ENCODE results near the gene LRRC8A. TPM values are rescaled to one million over a fixed set of nuclear protein-coding genes. Genes with fewer than 3 reads are reported as not detected.
A peak's percentile ranks its signal among the peaks of the same experiment; 100 is the strongest.
"Not testable (repeated sequence)": the region's sequence is repeated elsewhere in the genome, so short reads cannot be mapped to it uniquely, and the experiment has no call there.

The LRRC8A gene
- total RNA-seq, 3 donors from 2014 or later: 22.6 to 24.0 (median 23.6) TPM

DNA sequence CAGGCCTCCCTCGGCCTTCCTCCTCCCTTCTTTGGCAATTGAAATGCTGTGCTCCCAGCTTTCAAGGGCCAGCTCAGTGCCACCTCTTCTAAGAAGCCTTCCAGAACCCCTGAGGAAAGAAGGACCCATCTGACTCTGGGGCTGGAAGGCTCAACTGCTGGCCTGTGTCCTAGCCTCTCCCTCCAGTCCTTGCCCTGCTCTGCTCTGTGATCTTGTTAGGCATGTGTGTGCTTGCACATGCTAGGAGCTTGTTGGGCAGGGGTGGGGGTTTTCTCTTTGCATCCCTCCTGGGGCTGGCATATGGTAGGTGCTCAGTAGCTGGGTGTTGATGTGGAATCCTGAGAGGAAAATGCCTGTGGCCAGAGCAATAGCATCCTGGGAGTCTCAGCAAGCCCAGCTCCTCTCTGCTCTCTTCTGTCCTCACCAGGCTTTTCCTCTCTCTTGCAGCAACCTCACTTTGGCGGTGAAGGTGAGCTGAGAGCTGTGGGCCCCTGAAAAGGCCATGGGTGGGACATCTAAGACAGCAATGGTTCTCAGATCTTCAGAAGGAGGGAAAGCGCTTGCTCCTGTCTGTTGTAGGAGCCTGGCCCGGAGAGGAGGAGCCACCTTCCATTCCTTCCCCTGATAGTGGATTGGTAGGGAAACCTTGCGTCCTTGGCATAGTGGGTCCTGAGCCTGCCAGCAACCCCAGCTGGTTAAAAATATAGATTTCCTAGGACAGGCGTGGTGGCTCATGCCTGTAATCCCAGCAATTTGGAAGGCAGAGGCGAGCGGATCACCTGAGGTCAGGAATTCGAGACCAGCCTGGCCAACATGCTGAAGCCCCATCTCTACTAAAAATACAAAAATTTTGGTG is 55.6 kb downstream of the LRRC8A start:
- no peaks in the 10 kb centered on the region for H3K9me3 Mint-ChIP-seq
- H3K4me3 Mint-ChIP-seq: no peak overlapping the region
- no peaks in the 10 kb centered on the region for H3K36me3 Mint-ChIP-seq (ENCODE audit: insufficient read depth)
- H3K4me1 Mint-ChIP-seq (ENCODE audit: low read depth): no peaks in the 10 kb centered on the region
- H3K27me3 Mint-ChIP-seq (ENCODE audit: low read depth): no peaks in the 10 kb centered on the region
- ATAC-seq: no peak
- no peak for DNase-seq

DNA sequence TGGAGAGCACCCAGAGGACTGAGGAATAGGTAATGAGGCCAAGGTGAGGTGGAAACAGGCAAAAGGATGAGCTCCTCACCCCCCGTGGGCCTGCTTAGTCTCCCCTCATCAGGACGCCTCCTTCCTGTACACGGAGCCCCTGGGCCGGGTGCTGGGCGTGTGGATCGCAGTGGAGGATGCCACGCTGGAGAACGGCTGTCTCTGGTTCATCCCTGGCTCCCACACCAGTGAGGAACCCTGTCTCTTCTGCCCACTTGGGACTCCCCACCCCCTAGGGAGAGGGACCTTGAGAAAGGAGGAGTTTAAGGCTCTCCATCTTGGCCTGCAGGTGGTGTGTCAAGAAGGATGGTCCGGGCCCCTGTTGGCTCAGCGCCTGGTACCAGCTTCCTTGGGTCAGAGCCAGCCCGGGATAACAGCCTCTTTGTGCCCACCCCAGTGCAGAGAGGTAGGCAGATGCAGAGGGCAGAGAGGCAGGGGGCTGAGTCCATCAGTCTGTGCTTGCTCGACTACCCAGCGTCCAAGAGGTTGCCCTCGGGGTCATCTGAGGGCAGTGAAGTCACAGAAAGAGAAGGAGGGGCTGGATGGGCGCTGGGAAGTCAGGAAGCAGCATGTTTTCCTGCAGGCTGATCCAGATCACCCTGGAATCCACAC is 58.5 kb downstream of the LRRC8A start:
- Mint-ChIP-seq H3K9me3 (no peaks in the 10 kb centered on the region), H3K4me3 (no peak overlapping the region), H3K4me1 (ENCODE audit: low read depth) (no peaks in the 10 kb centered on the region), H3K27me3 (ENCODE audit: low read depth) (no peaks in the 10 kb centered on the region), H3K36me3 (ENCODE audit: insufficient read depth) (no peaks in the 10 kb centered on the region)
- DNase-seq (no peak), ATAC-seq (no peak)

- H3K36me3 Mint-ChIP-seq (ENCODE audit: insufficient read depth): peaks cover 6% of the 10 kb centered on the region
- no peak overlapping the region for H3K4me3 Mint-ChIP-seq
- no peaks in the 10 kb centered on the region for H3K9me3 Mint-ChIP-seq
- ATAC-seq (no peak), DNase-seq (no peak)
- peaks cover 7% of the 10 kb centered on the region for H3K4me1 Mint-ChIP-seq (ENCODE audit: low read depth)
- H3K27me3 Mint-ChIP-seq (ENCODE audit: low read depth): no peaks in the 10 kb centered on the region
These were observed 59.2 kb downstream of the LRRC8A start for GRCh38 chr9:128940946-128941755.

GRCh38 chr9:128943832-128944620 is 62.1 kb downstream of the LRRC8A start:
- H3K27me3 Mint-ChIP-seq (ENCODE audit: low read depth): no peaks in the 10 kb centered on the region
- H3K36me3 Mint-ChIP-seq (ENCODE audit: insufficient read depth): peaks cover 9% of the 10 kb centered on the region
- no peaks in the 10 kb centered on the region for H3K9me3 Mint-ChIP-seq
- H3K4me1 Mint-ChIP-seq (ENCODE audit: low read depth): peaks cover 21% of the 10 kb centered on the region
- DNase-seq (no peak), ATAC-seq (no peak)
- H3K4me3 Mint-ChIP-seq: no peak overlapping the region

DNA sequence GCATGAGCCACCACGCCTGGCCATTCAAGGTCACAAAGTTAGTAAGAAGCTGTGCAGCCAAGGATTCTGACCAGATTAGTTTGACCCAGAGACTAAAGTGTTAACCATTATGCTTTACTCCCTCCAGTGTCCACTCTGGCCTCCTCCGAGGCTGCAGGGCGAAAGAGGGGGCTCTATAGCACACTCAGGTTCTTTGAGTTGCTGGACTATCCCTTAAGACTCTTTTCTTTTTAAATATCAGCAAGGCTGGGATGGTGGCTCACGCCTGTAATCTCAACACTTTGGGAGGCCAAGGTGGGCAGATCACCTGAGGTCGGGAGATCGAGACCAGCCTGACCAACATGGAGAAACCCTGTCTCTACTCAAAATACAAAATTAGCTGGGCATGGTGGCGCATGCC is 63.0 kb downstream of the LRRC8A start:
- not testable (repeated sequence) for ATAC-seq; DNase-seq; H3K4me3 Mint-ChIP-seq; H3K27me3 Mint-ChIP-seq (ENCODE audit: low read depth); H3K9me3 Mint-ChIP-seq; H3K36me3 Mint-ChIP-seq (ENCODE audit: insufficient read depth)
- peaks cover 21% of the 10 kb centered on the region for H3K4me1 Mint-ChIP-seq (ENCODE audit: low read depth)

DNA sequence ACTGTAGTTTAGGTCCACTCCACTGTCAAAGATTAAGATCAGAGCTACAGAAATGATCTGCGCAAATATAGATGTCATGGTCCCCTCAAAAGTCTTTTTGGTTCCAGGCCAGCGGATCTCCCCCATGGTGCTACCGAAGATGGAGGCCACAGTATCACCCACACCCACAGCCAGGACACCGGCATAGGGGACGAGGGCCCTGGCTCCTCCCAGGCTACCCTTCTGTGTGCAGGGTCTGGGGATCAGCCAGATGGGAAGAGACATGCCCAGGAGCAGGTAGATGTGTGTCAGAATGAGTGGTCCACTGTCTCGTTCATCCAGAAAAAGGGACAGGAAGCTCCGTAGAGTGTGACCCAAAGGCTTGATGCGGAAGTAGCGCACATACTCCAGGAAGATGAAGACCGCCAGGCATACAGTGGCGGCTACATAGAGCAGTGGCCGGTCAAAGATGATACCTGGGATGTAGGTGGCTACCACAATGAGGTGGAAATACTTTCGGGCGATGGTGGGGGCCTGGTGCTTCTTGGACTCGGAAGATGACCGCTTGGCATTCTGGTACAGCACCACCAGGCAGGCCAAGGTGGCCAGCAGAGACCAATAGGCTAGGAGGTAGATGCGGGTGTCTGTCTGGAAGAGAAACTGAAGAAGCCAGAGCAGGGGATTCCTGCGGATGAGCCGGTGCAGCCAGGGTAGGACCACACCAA is 64.0 kb downstream of the LRRC8A start:
- DNase-seq: no peak
- Mint-ChIP-seq H3K9me3 (no peaks in the 10 kb centered on the region), H3K4me3 (peak overlapping the region; percentile 90), H3K4me1 (ENCODE audit: low read depth) (peaks cover 23% of the 10 kb centered on the region), H3K36me3 (ENCODE audit: insufficient read depth) (peaks cover 10% of the 10 kb centered on the region), H3K27me3 (ENCODE audit: low read depth) (no peaks in the 10 kb centered on the region)
- no peak for ATAC-seq

DNA sequence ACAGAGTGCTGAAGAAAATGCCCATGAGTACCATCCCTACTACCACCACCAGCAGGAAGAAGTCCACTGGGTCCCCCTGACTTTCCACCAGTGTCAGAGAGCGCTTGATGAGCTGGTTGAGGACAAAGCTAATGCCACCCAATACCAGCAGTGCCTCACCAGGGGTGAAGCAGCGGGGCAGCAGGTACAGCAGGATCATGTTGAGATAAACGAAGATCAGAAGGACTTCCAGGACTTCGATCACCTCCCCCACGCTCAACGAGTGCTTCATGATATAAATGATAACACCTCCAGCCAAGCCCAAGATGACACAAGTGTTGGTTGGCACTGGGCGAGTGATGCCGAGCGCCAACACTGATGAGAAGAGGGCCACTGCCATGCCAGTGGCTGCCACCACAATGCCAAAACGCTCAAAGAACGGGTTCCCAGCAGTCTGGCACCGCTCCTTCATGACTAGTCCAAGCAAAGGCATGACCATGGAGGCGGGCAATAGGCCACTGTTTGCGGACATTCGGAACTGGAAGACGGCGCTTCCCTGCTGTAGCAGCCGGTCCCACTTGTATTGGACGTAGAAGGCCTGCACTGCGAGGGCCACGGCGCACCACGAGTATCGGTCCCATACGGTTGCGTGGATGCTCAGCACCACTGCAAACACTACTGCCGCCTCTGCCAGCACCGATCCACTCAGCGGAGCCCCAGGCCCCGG is 64.8 kb downstream of the LRRC8A start:
- H3K9me3 Mint-ChIP-seq: no peaks in the 10 kb centered on the region
- peak overlapping the region; percentile 90 for H3K4me3 Mint-ChIP-seq
- H3K4me1 Mint-ChIP-seq (ENCODE audit: low read depth): peaks cover 25% of the 10 kb centered on the region
- ATAC-seq: peak; percentile 10 to 11
- no peaks in the 10 kb centered on the region for H3K27me3 Mint-ChIP-seq (ENCODE audit: low read depth)
- peak; percentile 11 for DNase-seq
- peaks cover 10% of the 10 kb centered on the region for H3K36me3 Mint-ChIP-seq (ENCODE audit: insufficient read depth)

- H3K9me3 Mint-ChIP-seq: no peaks in the 10 kb centered on the region
- H3K4me3 Mint-ChIP-seq: peak overlapping the region; percentile 90
- no peaks in the 10 kb centered on the region for H3K27me3 Mint-ChIP-seq (ENCODE audit: low read depth)
- peaks cover 10% of the 10 kb centered on the region for H3K36me3 Mint-ChIP-seq (ENCODE audit: insufficient read depth)
- DNase-seq (no peak), ATAC-seq (no peak)
- peaks cover 25% of the 10 kb centered on the region for H3K4me1 Mint-ChIP-seq (ENCODE audit: low read depth)
These were observed 65.3 kb downstream of the LRRC8A start for GRCh38 chr9:128947277-128947526.

- H3K27me3 Mint-ChIP-seq (ENCODE audit: low read depth): no peaks in the 10 kb centered on the region
- ATAC-seq (peak; percentile 85 to 87), DNase-seq (peak; percentile 100)
- peaks cover 25% of the 10 kb centered on the region for H3K4me1 Mint-ChIP-seq (ENCODE audit: low read depth)
- no peaks in the 10 kb centered on the region for H3K9me3 Mint-ChIP-seq
- H3K36me3 Mint-ChIP-seq (ENCODE audit: insufficient read depth): peaks cover 12% of the 10 kb centered on the region
- H3K4me3 Mint-ChIP-seq: peak within 1 kb of the TSS; percentile 90
These were observed 65.8 kb downstream of the LRRC8A start, which contains the start of the genes DOLK and NUP188 for GRCh38 chr9:128947527-128948301. Gene DOLK, minus strand, starts transcription at chr9:128947603. Its CDS starts 300 bp downstream, at chr9:128947303. Gene NUP188, plus strand, starts transcription at chr9:128947699. Its CDS starts 21 bp downstream, at chr9:128947720.

- not testable (repeated sequence) for DNase-seq; H3K9me3 Mint-ChIP-seq; H3K4me1 Mint-ChIP-seq (ENCODE audit: low read depth); ATAC-seq; H3K4me3 Mint-ChIP-seq; H3K27me3 Mint-ChIP-seq (ENCODE audit: low read depth)
- H3K36me3 Mint-ChIP-seq (ENCODE audit: insufficient read depth): peaks cover 25% of the 10 kb centered on the region
These were observed 79.5 kb downstream of the LRRC8A start for GRCh38 chr9:128961403-128961802.
